HG03280 (cell line): ENCODE measurements around the gene MTERF4.

Source experiments
- ATAC-seq: cut with Tn5 transposase; IDR thresholded peaks from one replicate; pipeline ENCODE4 v1.9.1; 2021; ENCODE audit warnings: mild to moderate bottlenecking, moderate library complexity; ENCODE audit not compliant: unreplicated experiment

MTERF4 gene

DNA sequence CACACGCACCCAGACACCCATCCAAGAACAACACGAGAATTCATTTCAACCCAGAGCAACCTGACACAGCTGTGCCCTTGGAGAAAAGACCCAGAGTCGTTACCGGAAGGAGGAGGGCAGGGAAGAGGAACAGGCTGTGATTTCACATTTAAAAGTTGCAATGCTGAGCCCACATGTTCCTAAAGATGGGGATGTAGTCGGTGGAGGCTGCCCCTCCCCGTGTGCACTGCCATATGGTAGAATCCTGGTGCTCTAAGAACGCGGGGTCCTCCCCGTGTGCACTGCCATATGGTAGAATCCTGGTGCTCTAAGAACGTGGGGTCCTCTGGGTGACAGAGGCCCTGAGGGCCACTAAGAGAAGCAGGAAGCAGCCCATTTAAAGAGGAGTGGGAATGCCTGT lies 10.9 kb downstream of the MTERF4 start:
- no peak for ATAC-seq

DNA sequence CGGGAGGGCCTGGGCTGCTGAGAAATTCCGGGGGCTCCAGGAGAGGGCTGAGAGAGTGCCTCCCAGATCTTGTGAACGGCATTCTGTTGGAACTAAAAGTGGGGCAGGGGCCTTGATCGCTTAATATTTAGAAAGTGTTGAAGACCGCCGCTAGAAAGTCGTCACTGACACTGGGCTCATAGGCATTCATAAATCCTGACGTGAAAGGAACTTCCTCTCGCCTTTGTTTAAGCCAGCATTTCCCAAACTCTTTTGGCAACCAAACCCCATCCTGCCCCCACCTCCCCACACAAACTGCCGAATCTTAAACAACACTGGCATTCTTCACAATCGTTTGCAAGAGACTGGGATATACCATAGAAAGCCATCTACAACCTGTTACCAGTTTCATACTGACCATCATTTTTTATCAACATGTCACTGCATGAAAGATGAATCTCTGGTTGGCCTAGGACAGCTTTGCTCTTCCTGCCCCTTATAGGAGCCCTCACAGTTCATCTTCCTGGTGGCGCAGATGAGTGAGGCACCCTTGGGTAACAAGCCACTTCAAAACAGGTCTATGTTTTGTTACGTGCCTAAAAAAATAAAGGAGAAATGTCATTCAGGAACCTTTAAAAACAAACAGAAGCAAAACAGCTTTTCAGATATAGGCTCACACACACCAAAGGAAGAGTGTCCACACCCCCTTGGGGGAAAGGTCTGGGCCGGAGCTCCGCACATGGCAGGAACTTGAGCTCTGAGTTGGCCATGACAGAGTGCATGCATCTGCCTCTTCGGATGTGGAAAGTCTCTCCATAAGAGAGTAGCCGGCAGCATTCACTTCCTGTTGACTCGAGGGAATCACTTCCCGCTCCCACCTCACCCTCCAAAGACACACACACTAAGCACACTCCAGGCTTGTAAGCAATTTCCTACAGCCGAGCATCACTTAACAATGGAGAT lies 13.0 kb downstream of the MTERF4 start:
- no peak for ATAC-seq

DNA sequence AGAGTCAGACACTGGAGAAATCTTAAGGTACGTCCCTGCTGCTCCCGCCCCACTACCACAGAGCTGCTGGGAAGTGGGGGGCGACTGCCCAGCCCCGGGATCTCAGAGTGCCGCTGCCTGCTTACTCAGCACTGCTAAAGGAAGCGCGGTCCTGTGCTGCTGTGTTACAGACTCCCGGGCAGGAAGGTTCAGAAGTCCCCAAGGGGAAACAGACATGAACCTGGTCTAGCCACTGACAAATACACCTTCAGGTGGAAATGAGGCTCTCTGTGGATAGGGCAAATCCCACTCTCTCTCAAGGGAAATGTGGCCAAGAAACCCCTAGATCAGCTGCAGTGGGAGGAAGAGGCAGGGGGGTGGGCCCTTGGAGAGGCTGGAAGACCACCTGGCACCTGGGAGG lies 13.7 kb downstream of the MTERF4 start:
- ATAC-seq: no peak

DNA sequence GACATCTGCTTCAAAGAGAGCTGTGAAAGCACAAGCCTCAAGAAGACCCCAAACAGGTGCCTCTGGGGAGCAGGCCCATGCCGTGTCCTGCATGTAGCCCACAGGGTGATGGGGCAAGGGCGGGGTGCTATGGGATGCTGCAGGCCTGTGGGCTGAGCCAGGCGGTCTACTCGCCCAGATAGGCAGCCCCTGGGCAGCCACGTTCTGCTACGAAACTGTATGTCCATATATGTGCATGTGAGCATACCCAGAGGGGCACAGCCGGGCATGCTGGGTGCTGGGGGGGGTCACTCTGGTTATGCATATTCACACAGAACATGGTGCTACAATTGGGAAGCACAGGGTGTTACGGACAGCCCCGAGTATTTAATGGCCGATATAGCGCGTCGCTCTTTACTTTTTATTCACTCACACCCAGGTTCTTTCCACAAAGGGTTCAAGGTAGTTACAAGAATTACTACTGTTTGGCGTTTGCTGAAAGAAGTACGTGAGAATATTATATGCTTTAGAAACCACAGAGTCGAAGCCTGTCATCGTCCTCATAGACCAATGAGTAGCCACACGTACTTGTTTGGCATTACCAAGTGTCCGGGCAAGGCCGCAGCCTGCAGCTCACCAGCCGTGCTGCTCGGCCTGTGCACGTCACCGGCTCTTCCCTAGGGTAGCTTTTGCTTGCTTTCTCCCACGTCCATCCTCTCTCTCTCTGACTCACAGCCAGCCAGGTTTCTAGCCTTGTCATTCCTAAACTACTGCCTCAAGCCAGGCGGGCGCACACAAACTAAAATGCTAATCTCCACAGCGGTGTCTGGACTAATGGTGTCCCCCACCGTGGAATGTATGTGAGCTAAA lies 14.4 kb downstream of the MTERF4 start:
- ATAC-seq: no peak

DNA sequence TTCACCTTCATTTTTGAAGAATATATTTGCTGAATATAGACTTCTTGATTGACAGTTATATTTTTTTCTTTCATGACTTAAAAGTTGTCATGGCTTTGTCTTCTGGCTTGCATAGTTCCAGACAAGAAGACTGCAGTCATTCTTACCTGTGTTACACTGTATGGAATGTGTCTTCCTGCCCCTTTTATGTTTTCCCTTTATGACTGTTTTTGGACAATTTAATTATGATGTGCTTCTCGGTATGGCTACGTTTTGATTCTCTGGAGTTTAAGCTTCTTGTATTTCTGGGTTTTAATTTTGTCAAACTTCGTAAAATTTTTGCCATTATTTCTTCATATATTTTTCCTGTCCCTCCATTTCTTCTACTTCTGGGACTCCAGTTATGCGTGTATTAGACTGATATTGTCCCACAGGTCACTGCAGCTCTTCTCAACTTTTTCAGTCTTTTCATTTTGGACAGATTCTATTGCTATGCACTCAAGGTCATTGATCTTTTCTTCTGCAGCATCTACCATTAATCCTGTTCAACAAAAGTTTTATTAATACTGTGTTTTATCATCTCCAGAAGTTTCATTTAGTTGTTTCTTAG lies 17.1 kb downstream of the MTERF4 start:
- no peak for ATAC-seq

DNA sequence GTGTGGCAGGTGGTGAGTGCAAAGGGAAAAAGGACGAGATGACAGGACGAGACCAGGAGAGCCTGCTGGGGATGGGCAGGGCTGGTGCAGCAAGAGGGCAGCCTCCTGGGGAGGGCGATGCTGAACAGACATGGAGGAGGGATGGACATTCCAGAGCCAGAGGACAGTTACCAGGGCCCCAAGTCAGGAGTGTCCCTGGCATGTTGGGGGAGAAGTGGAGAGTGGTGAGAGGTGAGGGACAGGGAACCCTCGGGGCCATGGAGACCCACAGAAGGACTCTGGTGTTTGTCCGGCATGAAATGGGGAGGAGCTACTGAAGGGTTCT lies 19.0 kb downstream of the MTERF4 start:
- ATAC-seq: no peak

DNA sequence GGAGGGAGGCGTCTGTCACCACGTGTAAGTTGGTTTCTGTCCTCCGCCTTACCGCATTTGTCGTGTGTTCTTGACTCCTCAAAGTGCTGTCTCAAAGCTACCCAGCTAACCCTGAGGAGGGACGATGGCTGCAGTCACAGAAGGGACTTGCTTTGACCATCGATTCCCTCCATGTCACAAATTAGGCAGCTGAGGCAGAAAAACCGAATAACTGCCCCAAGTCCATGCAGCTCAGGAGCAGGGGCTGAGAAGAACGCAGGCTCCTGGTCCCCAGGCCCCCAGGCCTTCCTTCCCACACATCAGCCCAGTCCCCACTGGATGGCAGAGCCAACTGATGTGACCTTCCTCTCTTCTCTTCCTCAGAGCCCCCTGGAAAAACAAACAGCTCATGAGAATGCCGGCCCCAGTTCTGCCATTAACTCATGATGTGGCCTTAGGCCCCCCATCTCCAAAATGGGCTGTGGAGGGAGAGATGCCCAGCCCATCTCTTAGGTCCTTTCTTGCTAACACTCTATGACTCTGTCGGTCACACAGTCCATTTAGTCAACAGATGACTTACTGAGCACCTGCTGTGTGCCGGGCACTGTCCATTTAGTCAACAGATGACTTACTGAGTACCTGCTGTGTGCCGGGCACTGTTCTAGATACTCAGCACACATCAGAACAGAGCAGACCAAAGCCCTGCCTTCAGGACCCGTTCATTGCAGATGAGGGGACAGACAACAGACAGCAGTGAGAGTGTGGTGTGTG lies 19.6 kb downstream of the MTERF4 start:
- no peak for ATAC-seq

DNA sequence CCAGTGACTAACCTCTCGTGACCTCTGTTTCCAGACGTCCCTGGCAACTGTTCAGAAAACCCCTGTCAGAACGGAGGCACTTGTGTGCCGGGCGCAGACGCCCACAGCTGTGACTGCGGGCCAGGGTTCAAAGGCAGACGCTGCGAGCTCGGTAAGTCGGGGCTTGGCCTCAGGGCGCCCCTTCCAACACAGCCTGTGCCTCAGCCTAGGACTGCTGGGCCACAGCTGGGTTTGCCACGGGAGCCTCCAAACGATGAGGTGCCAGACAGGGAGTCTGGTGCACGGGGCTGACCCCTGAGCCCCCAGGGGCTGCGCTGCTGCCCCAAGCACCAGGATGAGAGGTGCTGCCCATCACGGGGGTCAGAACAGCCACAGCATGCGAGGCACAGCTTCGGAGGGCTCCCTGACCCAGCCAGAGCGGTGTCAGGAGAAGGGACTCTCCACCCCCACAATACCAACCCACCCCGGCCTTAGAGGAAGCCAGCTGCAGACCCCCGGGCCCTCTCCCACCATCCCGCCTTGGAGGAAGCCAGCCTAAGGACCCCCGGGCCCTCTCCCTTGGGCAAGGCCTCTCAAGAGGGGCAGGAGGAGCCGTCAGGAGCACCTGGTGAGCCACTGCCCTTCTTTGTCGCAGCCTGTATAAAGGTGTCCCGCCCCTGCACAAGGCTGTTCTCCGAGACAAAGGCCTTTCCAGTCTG lies 20.3 kb downstream of the MTERF4 start:
- ATAC-seq: no peak

DNA sequence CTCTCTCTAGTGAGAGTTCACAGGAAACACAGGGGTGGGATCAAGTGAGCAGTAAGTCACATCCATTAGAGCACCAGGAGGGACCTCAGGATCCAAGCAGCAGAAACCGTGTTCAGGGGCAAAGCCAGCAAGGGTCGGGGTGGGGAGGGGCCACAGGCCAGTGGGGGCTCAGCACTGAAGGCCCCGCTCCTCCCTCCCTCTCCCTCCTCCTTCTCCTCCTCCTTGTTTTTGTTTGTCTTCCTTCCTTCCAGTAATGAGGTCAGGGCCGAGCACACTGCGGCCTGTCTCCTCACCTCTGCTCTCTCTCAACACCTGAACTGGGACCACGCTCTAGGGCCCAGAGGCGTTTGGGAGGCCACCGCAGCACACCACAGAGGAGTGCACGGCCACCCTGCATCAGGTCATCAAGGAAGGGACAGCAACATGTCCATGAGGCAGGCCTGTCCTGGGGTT lies 20.9 kb downstream of the MTERF4 start:
- ATAC-seq: no peak

DNA sequence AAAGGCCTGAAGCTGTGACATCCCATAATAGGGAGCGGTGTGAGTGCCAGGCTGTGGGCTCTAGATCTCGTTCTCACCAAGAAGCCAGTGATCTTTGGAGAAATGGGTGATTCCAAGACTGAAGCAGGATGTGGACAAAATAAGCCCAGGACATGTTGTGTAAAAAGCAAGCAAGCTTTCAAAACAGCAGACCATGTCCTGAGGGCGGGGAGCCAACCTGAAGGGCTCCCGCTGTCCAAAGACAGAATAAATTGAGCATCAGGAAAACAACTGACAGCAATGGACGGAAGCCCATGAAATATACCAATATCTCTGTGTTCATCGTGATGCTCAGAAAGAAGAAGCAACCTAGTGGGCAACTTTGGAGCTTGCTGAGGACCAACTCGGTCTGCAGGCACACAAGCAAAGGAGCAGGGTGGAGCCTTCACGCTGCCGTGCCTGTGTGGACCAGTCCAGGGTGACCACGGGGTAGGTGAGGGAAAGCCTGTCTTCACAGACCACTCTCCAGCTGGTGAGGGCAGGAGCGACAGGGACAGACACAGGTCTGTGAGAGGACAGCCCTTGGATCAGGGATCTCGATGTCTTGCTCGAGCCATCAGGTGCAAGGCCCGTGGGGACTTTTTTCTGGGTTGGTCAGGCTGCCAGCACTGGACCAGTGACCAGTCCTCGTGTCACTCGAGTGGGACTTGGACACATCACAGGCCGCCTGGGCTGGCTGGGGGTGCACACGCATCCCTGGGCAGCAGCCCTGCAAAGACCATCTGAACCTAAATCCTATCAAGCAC lies 21.5 kb downstream of the MTERF4 start:
- no peak for ATAC-seq

DNA sequence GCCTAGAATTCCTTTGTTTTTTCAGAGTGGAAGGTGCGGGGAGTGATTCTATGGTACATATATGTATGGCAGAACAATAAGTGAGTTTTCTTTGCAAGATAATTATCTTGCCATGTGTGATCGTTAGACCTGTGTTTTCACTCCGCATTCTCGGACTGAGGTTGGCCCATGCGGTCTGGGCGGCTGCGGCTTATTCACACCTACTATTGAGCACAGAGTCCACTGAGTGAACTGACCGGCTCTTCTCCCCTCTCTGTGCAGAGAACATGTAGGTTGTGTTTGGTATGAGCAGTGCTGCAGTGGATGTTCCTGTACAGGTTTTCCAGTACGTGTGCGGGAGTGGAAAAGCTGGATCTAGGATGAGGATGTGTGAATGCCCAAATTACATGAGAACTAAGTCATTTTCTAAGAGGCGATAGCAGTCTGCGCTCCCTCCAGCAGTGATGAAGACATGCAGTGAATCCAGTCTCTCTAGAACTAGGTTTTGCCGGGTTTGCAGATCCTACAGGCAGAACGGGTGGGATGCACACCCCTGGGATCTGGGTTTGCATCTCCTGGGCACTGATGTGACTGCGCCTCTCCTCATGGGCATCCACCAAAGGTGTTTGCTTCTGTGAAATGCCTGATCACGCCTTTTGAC lies 27.1 kb downstream of the MTERF4 start:
- ATAC-seq: no peak

DNA sequence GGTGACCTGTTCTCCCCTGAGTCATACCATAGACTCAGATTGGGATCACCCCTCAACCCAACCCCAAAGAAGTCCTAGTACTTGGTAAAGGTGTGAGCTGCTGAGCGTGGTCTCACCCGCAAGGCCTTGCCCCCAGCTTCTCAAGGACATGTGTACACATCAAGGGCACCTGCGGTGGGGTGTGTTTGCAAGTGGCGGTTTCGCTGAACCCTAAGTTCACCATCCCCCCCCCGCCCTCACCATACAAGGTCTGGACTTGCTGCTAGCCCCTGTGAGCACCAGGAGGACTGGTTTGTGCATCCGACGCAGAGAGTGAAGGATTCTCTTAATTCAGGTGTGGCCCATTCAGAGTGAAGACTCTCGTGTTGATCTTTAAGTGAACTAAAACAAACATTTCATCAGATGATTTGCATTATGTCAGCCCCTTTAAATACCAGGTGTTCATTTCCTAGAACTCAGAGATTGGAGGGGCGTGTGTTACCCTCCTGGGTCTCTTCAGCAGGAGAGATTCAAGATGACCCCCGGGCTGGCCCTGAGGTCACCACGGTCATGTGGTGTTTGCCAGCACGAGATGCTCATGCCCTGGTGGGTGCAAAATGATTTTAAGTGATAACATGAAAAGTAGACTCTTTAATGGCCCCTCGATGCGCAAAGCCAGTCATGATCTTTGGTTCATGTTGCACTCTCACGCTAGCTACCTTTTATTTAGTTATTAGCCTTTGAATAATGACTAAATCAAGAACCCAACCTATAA lies 27.8 kb downstream of the MTERF4 start:
- ATAC-seq: no peak

DNA sequence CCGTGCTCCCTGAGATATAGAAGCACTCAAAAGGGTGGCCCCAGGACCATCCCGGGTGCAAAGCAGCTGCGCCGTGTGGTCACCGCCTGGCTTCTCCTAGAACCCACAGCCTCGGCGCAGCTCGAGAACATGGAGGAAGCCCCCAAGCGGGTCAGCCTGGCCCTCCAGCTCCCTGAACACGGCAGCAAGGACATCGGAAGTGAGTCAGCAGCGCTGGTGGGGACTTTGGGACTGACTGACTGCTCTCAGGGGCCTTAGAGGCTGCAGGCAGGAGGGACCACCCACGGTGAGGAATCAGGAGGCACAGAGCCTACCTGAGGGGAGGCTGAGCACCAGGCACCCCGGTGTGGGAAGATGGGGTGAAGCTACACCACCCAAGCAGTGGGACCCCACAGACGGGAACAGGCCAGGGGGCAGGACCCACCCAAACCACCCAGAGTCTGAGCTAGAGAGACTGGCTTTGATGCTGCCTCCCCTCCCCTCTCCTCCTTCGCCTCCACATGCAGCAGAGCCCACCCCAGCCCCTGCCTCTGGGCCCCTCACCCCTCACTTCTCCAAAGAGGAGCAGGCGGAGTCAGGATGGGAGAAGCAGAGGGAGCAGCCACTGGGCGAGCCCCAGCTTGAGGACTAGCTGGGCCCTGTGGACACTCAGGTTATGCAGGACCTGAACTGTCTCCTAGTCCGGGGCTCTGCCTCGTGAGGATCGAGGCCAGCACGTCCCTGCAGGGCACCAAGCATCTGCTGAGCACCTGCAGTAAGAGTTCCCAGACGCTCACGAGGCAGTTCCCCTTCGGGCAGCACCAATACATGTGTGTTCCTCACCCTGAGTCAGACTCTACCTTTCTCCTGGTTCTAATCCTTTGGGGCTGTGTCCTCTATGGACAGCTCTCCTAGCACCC lies 28.7 kb downstream of the MTERF4 start:
- ATAC-seq: no peak

DNA sequence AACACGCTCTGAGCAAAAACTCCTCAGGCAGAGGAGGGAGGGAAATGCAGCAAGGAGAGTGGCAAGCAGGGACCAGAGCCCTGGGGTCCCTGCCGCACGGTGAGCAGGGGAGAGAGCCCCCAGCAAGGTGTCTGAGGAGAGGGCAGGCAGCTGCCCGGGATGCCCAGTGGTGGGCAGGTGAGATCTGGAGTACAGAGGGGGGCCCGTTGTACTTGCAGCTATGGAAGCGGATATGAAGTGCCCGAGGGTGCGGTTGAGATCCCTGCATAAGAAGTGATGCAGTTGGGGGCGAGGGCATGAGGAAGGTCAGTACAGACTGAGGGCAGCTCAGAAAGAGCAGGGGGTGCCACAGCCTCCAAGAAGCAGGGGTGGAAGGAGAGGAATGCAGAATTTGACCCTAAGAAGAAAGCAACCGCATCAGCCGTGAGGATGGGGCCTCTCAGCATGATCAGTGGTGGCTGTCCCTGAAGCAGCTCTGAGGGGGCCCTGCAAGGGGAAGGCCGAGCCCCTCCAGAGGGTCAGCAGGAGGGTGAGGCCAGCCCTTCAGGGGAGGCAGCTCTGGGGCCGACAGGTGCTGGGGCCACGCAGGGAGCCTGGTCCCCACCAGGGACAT lies 29.4 kb downstream of the MTERF4 start:
- ATAC-seq: no peak

DNA sequence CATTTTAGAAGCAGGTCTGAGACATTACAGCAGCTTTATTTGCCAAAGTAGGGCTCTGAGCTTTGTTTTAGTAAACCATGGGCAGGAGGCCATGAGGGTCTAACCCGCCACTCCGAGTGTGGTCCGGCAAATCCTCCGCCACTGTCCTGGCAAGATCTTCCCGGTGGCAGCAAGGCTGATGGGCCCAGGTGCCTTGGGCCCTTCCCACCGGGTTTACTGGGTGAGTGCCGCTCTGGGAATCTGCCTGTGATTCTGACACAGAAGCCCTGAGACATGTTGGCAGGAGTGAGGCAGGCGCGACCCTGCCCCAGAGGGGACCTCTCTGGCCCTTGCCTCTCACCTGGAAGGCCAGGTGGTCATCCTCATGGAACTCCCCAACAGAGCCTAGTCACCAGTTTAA lies 29.9 kb downstream of the MTERF4 start:
- no peak for ATAC-seq

DNA sequence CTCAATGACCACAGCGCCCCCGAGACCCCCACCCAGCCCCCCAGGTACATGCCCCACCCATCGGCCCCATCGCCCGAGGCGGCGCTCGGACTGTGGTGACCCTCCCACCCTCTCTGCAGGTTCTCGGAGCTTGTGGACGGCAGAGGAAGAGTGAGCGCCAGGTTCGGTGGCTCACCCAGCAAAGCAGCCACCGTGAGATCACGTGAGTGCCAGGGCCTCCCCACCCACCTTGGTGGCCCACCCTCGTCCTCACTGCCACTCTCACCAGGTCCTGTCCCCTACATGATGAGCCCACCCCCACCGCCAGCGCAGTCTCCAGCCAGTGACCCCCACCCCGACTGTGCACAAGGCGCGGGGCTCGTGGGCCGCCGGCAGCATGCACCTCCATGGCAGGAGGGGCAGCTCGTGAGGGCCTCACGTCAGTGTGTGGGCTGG lies 30.4 kb downstream of the MTERF4 start:
- no peak for ATAC-seq
